Endothelial cell of umbilical vein (primary cell): ENCODE data around the gene RHEBL1.

Source experiments
- CTCF ChIP-seq, 2 donors: IDR thresholded peaks; 1 replicate in 1 of 2; 2 replicates in 1 of 2; pipeline ENCODE4 v1.5.1; 2011; ENCODE audit warnings: low read length in 2 of 2, mild to moderate bottlenecking in 2 of 2, moderate library complexity in 2 of 2, control low read depth in 1 of 2, inconsistent platforms in 1 of 2, low read depth in 1 of 2; ENCODE audit not compliant: insufficient read depth in 1 of 2; ENCODE audit errors: extremely low read depth in 1 of 2
- JUN ChIP-seq: IDR thresholded peaks from 2 replicates; pipeline ENCODE4 v1.6.1; 2011; ENCODE audit warnings: borderline replicate concordance, low read depth; ENCODE audit not compliant: insufficient read length, insufficient read depth
- MAX ChIP-seq: IDR thresholded peaks from 2 replicates; pipeline ENCODE4 v1.6.1; 2011; ENCODE audit not compliant: insufficient read depth, insufficient read length

DNA sequence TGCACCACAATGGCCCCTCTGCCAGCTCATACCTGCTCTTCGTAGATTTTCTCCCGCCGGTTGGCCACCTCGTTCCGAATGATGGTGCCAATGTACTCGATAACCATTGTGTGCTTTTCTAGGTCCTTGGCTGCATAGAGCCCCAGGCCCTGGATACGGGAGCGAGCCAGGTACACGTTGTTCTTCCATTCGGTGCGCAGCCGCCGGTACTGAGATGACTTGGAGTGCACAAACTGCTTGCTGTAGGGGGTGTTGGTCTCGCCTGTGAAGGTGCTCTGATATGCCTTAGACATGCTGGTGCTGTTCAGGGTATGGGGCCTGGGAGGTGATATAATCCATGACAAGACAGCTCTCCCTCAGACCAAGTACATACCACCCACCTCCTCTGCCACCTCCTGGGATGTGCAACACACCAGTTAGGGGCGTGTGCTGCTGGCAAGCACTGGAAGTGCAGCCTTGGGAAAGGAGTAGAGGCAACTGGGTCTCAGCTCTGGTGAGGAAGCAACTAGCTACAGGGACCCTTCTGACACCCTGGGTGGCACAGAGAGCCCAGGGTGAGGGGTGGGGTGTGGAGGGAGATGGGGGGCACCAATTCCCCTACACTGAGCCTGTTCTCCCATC, 47.1 kb downstream of the RHEBL1 start:
- no peak for TF ChIP-seq CTCF (IDR thresholded peaks at IDR 0.05; ENCODE audit: extremely low read depth in 1 of 2, insufficient read depth in 1 of 2, low read depth in 1 of 2, low read length in 2 of 2)
- no peak for TF ChIP-seq JUN
- TF ChIP-seq MAX, result no peak
